Ascending aorta (tissue), 2 donors: Measurements from ENCODE around the gene CCDC124. TPM values are rescaled to one million over a fixed set of nuclear protein-coding genes. Genes with fewer than 3 reads are reported as not detected.

ENCODE experiments used
- DNase-seq, 2 donors: peaks; one replicate each; pipeline ENCODE4 v3.0.0-alpha.2; 2019; ENCODE audit warnings: low spot score in 2 of 2
- H3K27ac ChIP-seq, 2 donors: fragments of 200-600 bp; sonication (generic); one replicate each; pipeline ENCODE4 v1.5.1; 2016 to 2017; ENCODE audit warnings: mild to moderate bottlenecking in 1 of 2
- H3K27me3 ChIP-seq: fragments of 200-600 bp; sonication (generic); one replicate; pipeline ENCODE4 v1.5.1; 2017
- H3K36me3 ChIP-seq, 2 donors: fragments of 200-600 bp; sonication (generic); one replicate each; pipeline ENCODE4 v1.5.1; 2016
- H3K4me1 ChIP-seq, 2 donors: fragments of 200-600 bp; sonication (generic); one replicate each; pipeline ENCODE4 v1.5.1; 2016 to 2017; ENCODE audit warnings: mild to moderate bottlenecking in 1 of 2
- H3K4me3 ChIP-seq, 2 donors: fragments of 200-600 bp; sonication (generic); one replicate each; pipeline ENCODE4 v1.5.1; 2016 to 2017; ENCODE audit warnings: mild to moderate bottlenecking in 1 of 2
- H3K9me3 ChIP-seq, 2 donors: fragments of 200-600 bp; sonication (generic); one replicate each; pipeline ENCODE4 v1.5.1; 2016
- intact Hi-C: fragments of 100-400 bp; cut with DNase I; formaldehyde crosslinking; loops from one replicate; pipeline ENCODE4 v1.15.1; 2023
- total RNA-seq: library from RNA; depleted of rRNA; stranded (reverse); fragments of >200 nt; gene quantifications from one replicate; pipeline ENCODE4 v1.1.0, GENCODE V29; 2016
- TF ChIP-seq, protein P1 (sequence below), 3 experiments: fragments of 200-600 bp in 2 of 3; fragments of 450-650 bp in 1 of 3; sonication (generic) in 2 of 3; IDR thresholded peaks; one replicate each; pipeline ENCODE4 v1.5.1; 2016 to 2019; ENCODE audit warnings: antibody characterized with exemption in 3 of 3, mild to moderate bottlenecking in 1 of 3, moderate library complexity in 1 of 3

CCDC124 gene
- total RNA-seq, 1 donor from 2014 or later = 43.3 TPM

GRCh38 chr19:17965370-17966128 is 32.7 kb downstream of the CCDC124 start:
- H3K27ac ChIP-seq = no peak overlapping the region
- DNase-seq = no peak
- H3K27me3 ChIP-seq = peaks cover 11% of the 10 kb centered on the region
- H3K4me3 ChIP-seq = no peak overlapping the region
- TF ChIP-seq, protein P1, sequence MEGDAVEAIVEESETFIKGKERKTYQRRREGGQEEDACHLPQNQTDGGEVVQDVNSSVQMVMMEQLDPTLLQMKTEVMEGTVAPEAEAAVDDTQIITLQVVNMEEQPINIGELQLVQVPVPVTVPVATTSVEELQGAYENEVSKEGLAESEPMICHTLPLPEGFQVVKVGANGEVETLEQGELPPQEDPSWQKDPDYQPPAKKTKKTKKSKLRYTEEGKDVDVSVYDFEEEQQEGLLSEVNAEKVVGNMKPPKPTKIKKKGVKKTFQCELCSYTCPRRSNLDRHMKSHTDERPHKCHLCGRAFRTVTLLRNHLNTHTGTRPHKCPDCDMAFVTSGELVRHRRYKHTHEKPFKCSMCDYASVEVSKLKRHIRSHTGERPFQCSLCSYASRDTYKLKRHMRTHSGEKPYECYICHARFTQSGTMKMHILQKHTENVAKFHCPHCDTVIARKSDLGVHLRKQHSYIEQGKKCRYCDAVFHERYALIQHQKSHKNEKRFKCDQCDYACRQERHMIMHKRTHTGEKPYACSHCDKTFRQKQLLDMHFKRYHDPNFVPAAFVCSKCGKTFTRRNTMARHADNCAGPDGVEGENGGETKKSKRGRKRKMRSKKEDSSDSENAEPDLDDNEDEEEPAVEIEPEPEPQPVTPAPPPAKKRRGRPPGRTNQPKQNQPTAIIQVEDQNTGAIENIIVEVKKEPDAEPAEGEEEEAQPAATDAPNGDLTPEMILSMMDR (IDR thresholded peaks at IDR 0.05) = no peak
- H3K4me1 ChIP-seq = no peaks in the 10 kb centered on the region
- H3K36me3 ChIP-seq = no peaks in the 10 kb centered on the region
- H3K9me3 ChIP-seq = no peaks in the 10 kb centered on the region
- intact Hi-C loops = no loop called here

DNA sequence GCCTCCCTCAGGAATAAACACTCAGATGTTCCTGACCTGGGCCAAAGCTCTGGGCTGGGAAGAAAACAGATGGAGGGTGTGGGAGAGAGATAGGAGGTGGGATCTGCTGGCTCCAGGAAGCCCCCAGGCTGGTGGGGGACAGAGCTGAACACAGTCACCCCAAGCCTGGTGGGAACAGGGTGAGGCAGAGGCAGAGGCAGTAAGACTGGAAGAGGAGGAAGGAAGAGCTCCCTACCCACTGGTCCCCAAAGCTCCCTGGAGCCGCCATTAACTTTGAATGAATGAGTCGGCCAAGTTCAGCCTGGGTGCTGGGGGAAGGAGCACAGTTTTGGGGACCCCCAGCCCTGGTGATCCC is 33.3 kb downstream of the CCDC124 start:
- Histone ChIP-seq H3K27ac (no peak overlapping the region), H3K4me3 (no peak overlapping the region), H3K27me3 (peaks cover 11% of the 10 kb centered on the region), H3K4me1 (no peaks in the 10 kb centered on the region), H3K36me3 (no peaks in the 10 kb centered on the region), H3K9me3 (no peaks in the 10 kb centered on the region)
- no peak for DNase-seq
- intact Hi-C loops = no loop called here
- TF ChIP-seq, protein P1 (IDR thresholded peaks at IDR 0.05) = no peak

DNA sequence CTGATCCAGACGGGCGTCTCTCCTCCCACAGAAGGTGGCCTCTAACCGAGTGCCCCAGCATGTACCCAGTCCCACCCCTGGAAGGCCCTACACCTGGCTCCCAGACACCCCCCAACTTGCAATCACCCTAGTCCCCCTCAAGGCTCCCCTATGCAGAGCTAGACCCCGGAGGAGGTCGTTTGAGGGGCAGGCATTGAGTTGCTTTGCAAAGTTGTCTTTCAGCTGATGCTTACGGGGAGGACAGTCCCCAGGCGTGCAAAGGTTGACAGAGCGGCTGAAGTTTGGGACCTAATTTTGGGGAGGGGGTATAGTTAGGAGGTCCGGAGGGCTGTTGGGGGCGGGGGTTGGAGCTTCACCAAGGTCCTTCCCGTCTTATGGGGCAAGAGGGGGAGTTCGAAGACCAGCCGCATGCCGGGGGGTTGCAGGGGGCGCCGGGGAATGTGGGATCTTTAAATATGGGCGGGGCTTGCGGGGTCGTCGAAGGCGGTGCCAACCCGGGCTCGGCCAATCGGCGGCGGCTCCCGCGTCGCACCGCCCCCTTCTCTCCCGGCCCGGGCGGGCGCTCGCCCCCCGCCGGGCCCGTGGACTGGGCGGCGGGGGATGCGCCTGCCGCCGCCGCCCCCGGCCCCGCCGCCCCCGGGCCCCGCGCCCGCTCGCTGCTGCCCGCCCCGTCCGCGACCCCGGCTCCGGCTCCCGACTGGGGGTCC is 33.9 kb downstream of the CCDC124 start, which contains the start of gene KCNN1:
TSS of gene KCNN1 (plus strand) at position 558 of the 707 bp plus-strand sequence. CDS start 6,782 bp downstream, outside the sequence.
- Histone ChIP-seq H3K27me3 (peaks cover 11% of the 10 kb centered on the region), H3K36me3 (no peaks in the 10 kb centered on the region), H3K4me1 (no peaks in the 10 kb centered on the region), H3K27ac (no peak within 1 kb of the TSS), H3K9me3 (no peaks in the 10 kb centered on the region), H3K4me3 (no peak within 1 kb of the TSS)
- intact Hi-C loops = no loop called here
- TF ChIP-seq, protein P1 (IDR thresholded peaks at IDR 0.05) = no peak
- no peak for DNase-seq

DNA sequence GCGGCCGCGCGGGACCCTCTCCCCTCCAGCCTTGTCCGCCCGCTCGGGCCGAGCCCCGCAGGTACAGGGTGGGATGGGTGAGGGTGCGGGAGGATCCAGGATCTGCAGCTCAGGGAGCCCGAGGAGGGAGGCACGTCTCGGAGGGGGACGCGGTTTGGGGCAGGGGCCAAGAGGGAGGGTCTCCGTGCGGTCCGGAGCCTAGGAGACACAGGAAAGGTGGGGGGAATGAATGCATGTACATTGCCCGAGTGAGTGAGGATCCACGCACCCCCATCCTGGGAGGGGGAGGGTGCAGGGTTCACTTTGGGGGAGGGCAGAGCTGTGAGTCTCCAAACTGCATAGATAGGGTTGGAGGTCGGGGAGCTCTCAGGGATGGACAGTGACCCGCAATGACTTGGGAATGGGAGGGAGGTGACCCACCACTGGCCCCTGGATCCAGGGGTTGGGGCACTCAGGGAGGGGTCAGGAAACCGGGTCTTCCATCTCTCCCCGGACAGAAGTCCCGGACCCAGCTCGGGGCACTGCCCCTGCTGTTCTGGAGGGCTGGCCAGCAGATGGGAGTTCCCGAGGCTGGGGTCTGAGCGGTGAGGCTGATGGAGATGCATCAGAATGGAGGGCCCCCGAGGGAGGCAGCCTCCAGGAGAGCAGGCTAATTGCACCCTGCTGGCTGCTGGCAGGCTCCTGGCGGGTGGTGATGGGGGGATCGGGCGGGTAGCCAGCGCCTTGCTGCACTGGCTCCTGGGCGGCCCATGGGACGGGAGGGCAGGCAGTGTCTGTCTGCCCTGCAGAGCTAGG is 34.6 kb downstream of the CCDC124 start:
- Histone ChIP-seq H3K27me3 (peaks cover 11% of the 10 kb centered on the region), H3K4me1 (no peaks in the 10 kb centered on the region)
- intact Hi-C loops = no loop called here

DNA sequence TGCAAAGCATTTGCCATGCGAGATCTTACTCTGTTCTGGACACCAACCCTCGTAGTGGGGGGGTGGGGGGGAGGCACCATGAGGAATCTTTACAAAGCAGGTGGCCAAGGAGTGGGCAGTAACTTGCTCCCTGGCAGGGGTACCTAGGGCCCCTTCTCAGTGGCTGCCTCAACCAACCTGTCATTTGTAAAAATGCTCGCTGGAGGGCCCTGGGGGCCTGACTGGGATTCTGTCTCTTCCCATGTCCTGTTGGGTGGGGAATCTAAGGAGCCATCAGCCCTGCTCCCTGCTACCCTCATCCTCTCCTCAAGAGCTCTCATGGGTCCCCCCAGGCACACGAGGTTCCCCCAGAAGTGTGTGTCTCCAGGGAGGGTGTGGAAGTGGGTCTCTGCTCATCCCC is 35.5 kb downstream of the CCDC124 start:
- H3K4me1 ChIP-seq = no peaks in the 10 kb centered on the region
- no peak overlapping the region for H3K4me3 ChIP-seq
- intact Hi-C loops = no loop called here
- no peak overlapping the region for H3K27ac ChIP-seq
- H3K27me3 ChIP-seq = peaks cover 11% of the 10 kb centered on the region
- TF ChIP-seq, protein P1 (IDR thresholded peaks at IDR 0.05) = no peak
- no peak for DNase-seq
- no peaks in the 10 kb centered on the region for H3K36me3 ChIP-seq
- no peaks in the 10 kb centered on the region for H3K9me3 ChIP-seq

More for the DNA sequence above, 34.6 kb downstream of the CCDC124 start:
- Histone ChIP-seq H3K27ac (no peak overlapping the region), H3K9me3 (no peaks in the 10 kb centered on the region), H3K4me3 (no peak overlapping the region), H3K36me3 (no peaks in the 10 kb centered on the region)
- TF ChIP-seq, protein P1 (IDR thresholded peaks at IDR 0.05) = no peak
- DNase-seq = no peak
